GM18951 (cell line): ENCODE measurements around the gene GOLGA1.
"Not testable (repeated sequence)": the region's sequence is repeated elsewhere in the genome, so short reads cannot be mapped to it uniquely, and the experiment has no call there.

Experiments
- POLR2A ChIP-seq: IDR thresholded peaks from 4 replicates; pipeline ENCODE4 v1.6.1; 2011; ENCODE audit warnings: mild to moderate bottlenecking; ENCODE audit not compliant: insufficient read length, insufficient read depth; ENCODE audit errors: extremely low read depth
- in situ Hi-C: fragments of 300-500 bp; cut with MboI; formaldehyde crosslinking; loops from one replicate; pipeline ENCODE4 v1.12.0; 2022; ENCODE audit warnings: low sequenced_read_pairs, mixed read lengths, inconsistent platforms; ENCODE audit not compliant: unreplicated experiment

GOLGA1 gene, protein sequence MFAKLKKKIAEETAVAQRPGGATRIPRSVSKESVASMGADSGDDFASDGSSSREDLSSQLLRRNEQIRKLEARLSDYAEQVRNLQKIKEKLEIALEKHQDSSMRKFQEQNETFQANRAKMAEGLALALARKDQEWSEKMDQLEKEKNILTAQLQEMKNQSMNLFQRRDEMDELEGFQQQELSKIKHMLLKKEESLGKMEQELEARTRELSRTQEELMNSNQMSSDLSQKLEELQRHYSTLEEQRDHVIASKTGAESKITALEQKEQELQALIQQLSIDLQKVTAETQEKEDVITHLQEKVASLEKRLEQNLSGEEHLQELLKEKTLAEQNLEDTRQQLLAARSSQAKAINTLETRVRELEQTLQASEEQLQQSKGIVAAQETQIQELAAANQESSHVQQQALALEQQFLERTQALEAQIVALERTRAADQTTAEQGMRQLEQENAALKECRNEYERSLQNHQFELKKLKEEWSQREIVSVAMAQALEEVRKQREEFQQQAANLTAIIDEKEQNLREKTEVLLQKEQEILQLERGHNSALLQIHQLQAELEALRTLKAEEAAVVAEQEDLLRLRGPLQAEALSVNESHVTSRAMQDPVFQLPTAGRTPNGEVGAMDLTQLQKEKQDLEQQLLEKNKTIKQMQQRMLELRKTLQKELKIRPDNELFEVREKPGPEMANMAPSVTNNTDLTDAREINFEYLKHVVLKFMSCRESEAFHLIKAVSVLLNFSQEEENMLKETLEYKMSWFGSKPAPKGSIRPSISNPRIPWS

DNA sequence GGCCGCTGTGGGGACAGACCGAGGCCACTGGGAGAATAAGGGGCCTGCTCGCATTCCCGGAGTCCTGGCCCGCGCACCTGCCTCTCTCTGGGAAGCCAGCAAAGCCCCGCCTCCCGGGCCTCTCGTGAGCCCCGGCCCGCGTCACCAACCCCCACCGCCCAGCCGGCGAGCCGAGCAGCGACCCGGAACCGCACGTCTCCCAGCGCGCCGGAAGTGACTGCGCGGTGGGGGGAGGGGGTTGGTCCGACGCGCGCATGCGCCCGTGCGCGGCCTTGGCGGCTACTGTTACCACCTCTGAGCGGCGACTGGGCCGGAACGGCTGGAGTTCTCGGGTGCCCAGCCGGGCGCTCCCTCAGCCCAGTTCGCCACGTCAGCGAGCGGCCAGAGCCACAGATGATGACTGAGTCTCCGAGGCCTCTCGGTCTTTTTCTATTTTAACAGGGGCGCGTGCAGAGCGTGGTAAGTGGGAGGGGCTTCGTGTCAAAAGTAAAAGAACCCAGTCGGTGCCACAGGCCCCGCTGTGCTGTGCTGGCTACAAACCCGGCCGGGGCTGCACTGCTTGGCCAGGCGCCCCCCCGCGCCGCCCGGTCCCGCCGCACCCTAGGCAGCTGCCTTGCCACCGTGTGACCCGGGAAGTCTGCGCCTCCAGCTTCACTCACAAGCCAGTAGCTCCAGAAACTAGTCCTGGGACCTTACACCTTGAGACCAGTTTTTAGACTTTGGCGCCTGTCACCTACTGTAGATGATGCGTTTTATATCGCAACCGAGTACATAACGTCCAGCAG is at the start of gene GOLGA1:
GOLGA1 (minus strand) TSS at position 190 of the 785 bp plus-strand sequence. CDS start 2,372 bp downstream, outside the sequence.
- TF ChIP-seq POLR2A: peak; percentile 94
- in situ Hi-C loops: no loop called here

- TF ChIP-seq POLR2A: no peak
- in situ Hi-C loops: no loop called here
Measured at GRCh38 chr9:124983698-124984097, 42.8 kb upstream of the GOLGA1 start.

DNA sequence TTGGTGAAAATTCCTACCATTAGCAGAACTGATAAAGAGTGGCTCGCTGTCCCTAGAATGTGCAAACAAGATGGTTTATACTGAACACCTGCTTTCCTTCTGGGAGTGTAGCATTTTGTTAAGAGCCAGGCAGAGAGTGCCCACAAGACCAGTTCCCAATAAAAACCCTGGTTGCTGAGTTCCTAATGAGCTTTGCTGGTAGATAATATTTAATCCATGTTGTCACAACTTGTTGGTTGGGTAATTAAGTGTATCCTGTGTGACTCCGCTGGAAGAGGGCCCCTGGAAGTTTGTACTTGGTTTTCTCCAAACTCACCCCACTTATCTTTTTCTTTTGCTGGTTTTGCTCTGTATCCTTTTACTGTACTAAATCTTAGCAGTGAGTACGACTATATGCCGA is 39.5 kb upstream of the GOLGA1 start:
- no peak for TF ChIP-seq POLR2A
- in situ Hi-C loops: no loop called here

DNA sequence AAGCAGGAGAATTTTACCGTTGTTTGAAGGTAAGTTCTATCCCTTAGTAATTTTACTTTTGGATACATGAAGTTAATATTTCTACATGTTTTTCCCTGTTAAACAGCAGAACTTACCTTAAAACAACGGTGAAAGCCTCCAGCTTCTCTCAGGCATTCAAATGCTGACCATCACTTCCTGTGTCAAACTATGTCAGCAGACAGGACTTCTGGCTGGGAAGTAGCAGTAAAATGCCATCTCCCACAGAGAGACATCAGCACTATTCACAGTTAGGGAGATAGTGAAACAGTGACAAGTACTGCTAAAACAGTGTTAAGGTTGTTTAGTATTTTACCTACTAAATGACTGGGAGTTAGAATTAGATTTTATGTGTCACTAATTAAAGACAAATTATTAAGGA is 34.2 kb upstream of the GOLGA1 start:
- TF ChIP-seq POLR2A: no peak
- in situ Hi-C loops: no loop called here

GRCh38 chr9:124973807-124974206 is 32.9 kb upstream of the GOLGA1 start:
- in situ Hi-C loops: no loop called here
- no peak for TF ChIP-seq POLR2A

GRCh38 chr9:124972241-124972770 is 31.4 kb upstream of the GOLGA1 start:
- in situ Hi-C loops: no loop called here
- TF ChIP-seq POLR2A: no peak

DNA sequence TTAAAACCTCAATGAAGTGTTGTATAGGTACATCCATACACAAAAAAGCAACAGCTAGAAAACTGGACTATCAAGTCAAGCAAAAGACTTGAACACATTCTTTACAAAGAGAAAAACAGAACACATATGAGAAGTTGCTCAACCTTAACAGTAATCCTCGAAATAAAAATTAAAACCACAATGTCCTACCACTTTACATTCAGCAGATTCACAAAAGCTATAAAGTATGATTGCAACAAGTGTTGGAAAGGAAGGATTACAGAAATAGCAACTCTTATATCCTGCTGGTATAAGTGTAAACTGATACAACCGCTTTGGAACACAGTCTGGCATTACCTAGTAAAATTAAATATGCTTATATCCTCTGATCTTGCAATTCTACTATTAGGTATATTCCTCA is 28.5 kb upstream of the GOLGA1 start:
- in situ Hi-C loops: no loop called here
- TF ChIP-seq POLR2A: no peak

DNA sequence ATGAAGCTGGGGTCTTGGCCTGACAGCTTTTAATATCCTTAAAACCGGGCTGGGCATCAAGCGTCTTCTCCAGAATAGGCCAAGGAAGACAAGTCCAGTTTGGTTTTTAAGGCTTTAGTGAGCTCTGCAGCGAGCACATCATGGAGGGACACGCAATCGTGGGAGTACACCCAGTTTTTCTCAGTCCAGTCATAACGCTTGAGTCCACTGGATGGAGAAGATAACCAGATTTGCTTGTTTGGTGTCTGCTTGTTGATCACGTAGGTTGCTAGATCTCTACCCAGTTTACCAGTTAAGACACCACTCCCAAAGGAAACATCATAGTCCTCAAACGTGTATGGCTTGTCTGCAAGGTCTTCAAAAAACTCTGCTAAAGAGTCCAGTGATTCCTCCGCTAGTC is 27.4 kb upstream of the GOLGA1 start:
- no peak for TF ChIP-seq POLR2A
- in situ Hi-C loops: no loop called here

- in situ Hi-C loops: not testable (repeated sequence)
Measured at GRCh38 chr9:124965775-124966568, 25.1 kb upstream of the GOLGA1 start.

GRCh38 chr9:124964604-124965003 is 23.7 kb upstream of the GOLGA1 start:
- in situ Hi-C loops: no loop called here

GRCh38 chr9:124964056-124964455 is 23.2 kb upstream of the GOLGA1 start:
- no peak for TF ChIP-seq POLR2A
- in situ Hi-C loops: no loop called here

More at GRCh38 chr9:124964604-124965003, 23.7 kb upstream of the GOLGA1 start:
- no peak for TF ChIP-seq POLR2A

GRCh38 chr9:124960409-124960752 is 19.5 kb upstream of the GOLGA1 start:
- TF ChIP-seq POLR2A: no peak
- in situ Hi-C loops: no loop called here

- in situ Hi-C loops: not testable (repeated sequence)
Measured at GRCh38 chr9:124959671-124960408, 19.0 kb upstream of the GOLGA1 start.
